IMR-90 (cell line): ENCODE data around the gene CTNNBIP1. TPM values are rescaled to one million over a fixed set of nuclear protein-coding genes. Genes with fewer than 3 reads are reported as not detected.
A peak's percentile ranks its signal among the peaks of the same experiment; 100 is the strongest.

Experiments
- ATAC-seq: fragments of 200-7000 bp; cut with Tn5 transposase; 2 replicates; pipeline ENCODE4 v1.9.1; 2020; ENCODE audit warnings: low read depth, mild to moderate bottlenecking, moderate library complexity
- BruUV-seq: library from RNA; stranded (reverse); fragments of 400-500 nt; replicated peaks from 2 replicates; lab custom pipeline; 2021; lab: Mats Ljungman, UMichigan
- CTCF ChIA-PET: fragments of 300-600 bp; formaldehyde crosslinking; extraction: SDS; loops from one replicate; lab custom pipeline; 2021; ENCODE audit warnings: antibody characterized with exemption; lab: Yijun Ruan, JAX
- POLR2A ChIA-PET: fragments of 300-600 bp; sonication (Branson Sonifier 250); formaldehyde crosslinking; loops from one replicate; lab custom pipeline; 2022; ENCODE audit warnings: antibody characterized with exemption; ENCODE audit not compliant: unreplicated experiment; lab: Charles Lee
- DNase-seq: peaks from one replicate; pipeline ENCODE4 v3.0.0; 2013
- H2AFZ ChIP-seq: replicated peaks from 2 replicates; pipeline ENCODE3; 2013; ENCODE audit warnings: low read length, mild to moderate bottlenecking; ENCODE audit not compliant: poor library complexity
- H2AK5ac ChIP-seq: 2 replicates; pipeline ENCODE4 v1.6.1; 2013; ENCODE audit warnings: low read depth, low read length, inconsistent platforms
- H2AK9ac ChIP-seq: replicated peaks from 2 replicates; pipeline ENCODE3; 2013; ENCODE audit warnings: mild to moderate bottlenecking, low read depth, low read length, moderate library complexity; ENCODE audit not compliant: poor library complexity
- H2BK120ac ChIP-seq: 2 replicates; pipeline ENCODE4 v1.6.1; 2013; ENCODE audit warnings: low read depth, low read length, inconsistent platforms
- H2BK15ac ChIP-seq: 3 replicates; pipeline ENCODE4 v1.6.1; 2013; ENCODE audit warnings: low read depth, low read length, inconsistent platforms
- H2BK20ac ChIP-seq: 2 replicates; pipeline ENCODE4 v1.6.1; 2013; ENCODE audit warnings: low read depth, mild to moderate bottlenecking, inconsistent platforms, low read length, moderate library complexity
- H2BK5ac ChIP-seq: 2 replicates; pipeline ENCODE4 v1.6.1; 2013; ENCODE audit warnings: mild to moderate bottlenecking, low read depth, low read length, inconsistent platforms; ENCODE audit not compliant: poor library complexity, severe bottlenecking
- H3K14ac ChIP-seq: replicated peaks from 2 replicates; pipeline ENCODE4 v1.6.1; 2013; ENCODE audit warnings: low read depth, low read length, inconsistent platforms
- H3K18ac ChIP-seq: 2 replicates; pipeline ENCODE4 v1.6.1; 2013; ENCODE audit warnings: low read depth, low read length, control low read depth
- H3K23ac ChIP-seq: 2 replicates; pipeline ENCODE4 v1.6.1; 2013; ENCODE audit warnings: low read depth, low read length, inconsistent platforms
- H3K27ac ChIP-seq: 2 replicates; pipeline ENCODE4 v1.5.1; 2013; ENCODE audit warnings: mild to moderate bottlenecking, control low read depth, low read length; ENCODE audit not compliant: insufficient read depth
- H3K27me3 ChIP-seq: 2 replicates; pipeline ENCODE4 v1.6.1; 2013; ENCODE audit warnings: low read length; ENCODE audit not compliant: control insufficient read depth, insufficient read depth
- H3K36me3 ChIP-seq: 2 replicates; pipeline ENCODE4 v1.6.1; 2013; ENCODE audit warnings: low read length, mixed read lengths; ENCODE audit not compliant: control insufficient read depth, insufficient read depth
- H3K4ac ChIP-seq: 2 replicates; pipeline ENCODE4 v1.6.1; 2013; ENCODE audit warnings: low read depth, low read length, inconsistent platforms
- H3K4me1 ChIP-seq: 2 replicates; pipeline ENCODE4 v1.6.1; 2013; ENCODE audit warnings: low read length, mixed read lengths; ENCODE audit not compliant: control insufficient read depth, insufficient read depth
- H3K4me2 ChIP-seq: 2 replicates; pipeline ENCODE4 v1.6.1; 2013; ENCODE audit warnings: low read depth, mild to moderate bottlenecking, control low read depth, low read length, moderate library complexity
- H3K4me3 ChIP-seq: 2 replicates; pipeline ENCODE4 v1.5.1; 2013; ENCODE audit warnings: low read depth, mild to moderate bottlenecking, control low read depth, low read length, moderate library complexity; ENCODE audit not compliant: insufficient read depth
- H3K56ac ChIP-seq: 2 replicates; pipeline ENCODE4 v1.6.1; 2013; ENCODE audit warnings: low read length, inconsistent platforms; ENCODE audit not compliant: insufficient read depth; ENCODE audit errors: extremely low read depth
- H3K79me1 ChIP-seq, 2 experiments: 2 replicates each; pipeline ENCODE4 v1.6.1; 2013; ENCODE audit warnings: low read length in 2 of 2, inconsistent platforms in 1 of 2, low read depth in 1 of 2
- H3K9ac ChIP-seq: 2 replicates; pipeline ENCODE4 v1.6.1; 2013; ENCODE audit warnings: low read depth, low read length, control low read depth
- H3K9me1 ChIP-seq: 2 replicates; pipeline ENCODE4 v1.6.1; 2013; ENCODE audit warnings: low read length, inconsistent platforms; ENCODE audit not compliant: insufficient read depth
- H3K9me3 ChIP-seq: 2 replicates; pipeline ENCODE4 v1.6.1; 2013; ENCODE audit warnings: low read length; ENCODE audit not compliant: control insufficient read depth, insufficient read depth
- H4K20me1 ChIP-seq: 2 replicates; pipeline ENCODE4 v1.6.1; 2013; ENCODE audit warnings: low read length, inconsistent platforms; ENCODE audit not compliant: insufficient read depth
- H4K5ac ChIP-seq: 2 replicates; pipeline ENCODE4 v1.6.1; 2013; ENCODE audit warnings: mild to moderate bottlenecking, low read depth, low read length, control low read depth
- H4K8ac ChIP-seq, 2 experiments: 2 replicates each; pipeline ENCODE4 v1.6.1; 2013; ENCODE audit warnings: low read depth in 2 of 2, low read length in 2 of 2, control low read depth in 1 of 2, inconsistent platforms in 1 of 2
- H4K91ac ChIP-seq: 2 replicates; pipeline ENCODE4 v1.6.1; 2013; ENCODE audit warnings: low read depth, low read length, inconsistent platforms; ENCODE audit not compliant: insufficient read depth
- BHLHE40 ChIP-seq: fragments of 150-350 bp; IDR thresholded peaks from 2 replicates; pipeline ENCODE4 v1.6.1; 2016; ENCODE audit warnings: mild to moderate bottlenecking, low read depth, low read length
- CEBPB ChIP-seq: IDR thresholded peaks from 2 replicates; pipeline ENCODE4 v1.6.1; 2012; ENCODE audit warnings: low read depth, low read length, improper control_type of control experiment
- CHD1 ChIP-seq: IDR thresholded peaks from 2 replicates; pipeline ENCODE4 v1.6.1; 2012; ENCODE audit warnings: low read depth, low read length, improper control_type of control experiment
- CTCF ChIP-seq: conservative IDR thresholded peaks from 2 replicates; pipeline ENCODE4 v1.5.1; 2012; ENCODE audit warnings: mild to moderate bottlenecking, low read depth, low read length, improper control_type of control experiment
- ELK1 ChIP-seq: fragments of 150-350 bp; IDR thresholded peaks from 2 replicates; pipeline ENCODE4 v1.6.1; 2016; ENCODE audit warnings: low read depth, mild to moderate bottlenecking, low read length, moderate library complexity, borderline replicate concordance
- MAZ ChIP-seq: IDR thresholded peaks from 2 replicates; pipeline ENCODE4 v1.6.1; 2012; ENCODE audit warnings: low read depth, mild to moderate bottlenecking, low read length, improper control_type of control experiment, moderate library complexity, borderline replicate concordance
- MXI1 ChIP-seq: IDR thresholded peaks from 2 replicates; pipeline ENCODE4 v1.6.1; 2012; ENCODE audit warnings: low read depth, mild to moderate bottlenecking, low read length, moderate library complexity, borderline replicate concordance
- NFE2L2 ChIP-seq: fragments of 150-350 bp; IDR thresholded peaks from 2 replicates; pipeline ENCODE4 v1.6.1; 2016; ENCODE audit warnings: low read depth, mild to moderate bottlenecking, low read length
- POLR2A ChIP-seq: IDR thresholded peaks from 2 replicates; pipeline ENCODE4 v1.6.1; 2012; ENCODE audit warnings: mild to moderate bottlenecking, low read depth, low read length
- RAD21 ChIP-seq: IDR thresholded peaks from 2 replicates; pipeline ENCODE4 v1.6.1; 2012; ENCODE audit warnings: low read length, improper control_type of control experiment
- RCOR1 ChIP-seq: IDR thresholded peaks from 2 replicates; pipeline ENCODE4 v1.6.1; 2012; ENCODE audit warnings: mild to moderate bottlenecking, low read length, improper control_type of control experiment; ENCODE audit not compliant: insufficient replicate concordance
- RFX5 ChIP-seq: IDR thresholded peaks from 2 replicates; pipeline ENCODE4 v1.8.0; 2012; ENCODE audit warnings: low read depth, mild to moderate bottlenecking, low read length, moderate library complexity
- SMC3 ChIP-seq: fragments of 150-350 bp; IDR thresholded peaks from 2 replicates; pipeline ENCODE4 v1.6.1; 2016; ENCODE audit warnings: low read depth, mild to moderate bottlenecking, antibody characterized with exemption, low read length, moderate library complexity
- WGBS, 2 experiments: methylation state at CpG; one replicate each; pipeline versions ENCODE4 v1.1.5 to v1.1.7; 2013; ENCODE audit warnings: missing lambda C conversion rate in 2 of 2; ENCODE audit not compliant: insufficient read length in 1 of 2; ENCODE audit errors: extremely low coverage in 2 of 2; 5-methylcytosine and 5-hydroxymethylcytosine counted together
- dilution Hi-C: fragments of 300-500 bp; cut with HindIII; formaldehyde crosslinking; loops from one replicate; pipeline ENCODE4 v1.14.3; 2018; ENCODE audit warnings: low sequenced_read_pairs; ENCODE audit not compliant: unreplicated experiment
- in situ Hi-C: fragments of 300-500 bp; cut with MboI; formaldehyde crosslinking; loops from 3 replicates; pipeline ENCODE4 v1.14.3; 2019; ENCODE audit warnings: low sequenced_read_pairs, inconsistent platforms, mixed read lengths
- intact Hi-C: fragments of 100-400 bp; cut with micrococcal nuclease; formaldehyde crosslinking; loops from 2 replicates; pipeline ENCODE4 v1.10.0; 2022
- polyA plus RNA-seq, 3 experiments: library from polyadenylated mRNA; depleted of rRNA; stranded (reverse); fragments of >200 nt; gene quantifications; 2 replicates each; pipeline ENCODE4 v1.2.3, GENCODE V29; 2012; ENCODE audit warnings: low replicate concordance in 1 of 3
- total RNA-seq: library from RNA; depleted of rRNA; stranded (reverse); fragments of >200 nt; gene quantifications from 2 replicates; pipeline ENCODE4 v1.2.3, GENCODE V29; 2012
- TF ChIP-seq, protein P1 (sequence below): fragments of 150-350 bp; IDR thresholded peaks from 2 replicates; pipeline ENCODE4 v1.6.1; 2017; ENCODE audit warnings: mild to moderate bottlenecking, antibody characterized with exemption, low read length, low read depth

CTNNBIP1 gene
- total and polyA plus RNA-seq, 2 of the 4 experiments (the other 2 are of a cell fraction), result 24.7 to 28.5 TPM

DNA sequence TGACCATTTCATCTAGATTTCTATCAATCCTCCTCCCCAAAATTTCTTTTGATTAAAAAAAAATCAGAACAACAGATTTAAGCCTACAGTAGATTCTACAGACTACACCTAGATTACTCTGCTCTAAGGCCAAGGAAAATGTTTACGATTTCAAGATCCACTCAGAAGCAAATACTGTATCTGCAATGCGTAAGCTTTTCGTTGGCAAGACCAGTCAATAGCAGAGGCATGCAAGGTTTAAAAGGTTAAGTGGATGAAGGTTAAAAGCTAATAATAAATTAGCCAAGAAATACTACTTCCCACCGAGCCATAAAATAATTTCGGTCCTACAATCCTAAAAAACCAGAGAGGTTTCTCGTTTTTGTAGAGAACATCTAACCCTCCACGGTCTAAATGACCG lies 87.6 kb downstream of the CTNNBIP1 start:
- no peaks in the 10 kb centered on the region for H3K27me3 ChIP-seq
- H3K27ac ChIP-seq, result peak overlapping the region; percentile 39
- no peaks in the 10 kb centered on the region for H3K36me3 ChIP-seq
- H3K9me3 ChIP-seq, result no peaks in the 10 kb centered on the region
- no TSS peak for BruUV-seq
- H3K56ac ChIP-seq, result no peak overlapping the region; the same call in 1 of the 2 replicates
- H3K18ac ChIP-seq, result 0 out of 2 replicates have a peak overlapping the region, but pooled peaks have one; percentile 39
- DNase-seq (peak; percentile 41), ATAC-seq (no peak)
- WGBS, 2 experiments, result no CpG with 5 or more reads among the region's 8 CpGs
- peaks cover 33% of the 10 kb centered on the region for H4K20me1 ChIP-seq
- H3K23ac ChIP-seq, result peak overlapping the region; percentile 21; the same call in 1 of the 2 replicates
- 0 out of 2 replicates have a peak, but pooled peaks cover 2% of the 10 kb centered on the region for H3K4me1 ChIP-seq
- dilution Hi-C loops, result no loop called here
- H4K91ac ChIP-seq, result no peak overlapping the region
- ChIA-PET POLR2A (no interaction called here), CTCF (no interaction called here)
- no peak overlapping the region for H4K5ac ChIP-seq
- H4K8ac ChIP-seq, result no peak overlapping the region
- peak overlapping the region; percentile 67 for H3K14ac ChIP-seq
- no peak overlapping the region for H2AK5ac ChIP-seq
- in situ Hi-C loops, result no loop called here
- peak overlapping the region; percentile 79 for H2AFZ ChIP-seq
- peak overlapping the region; percentile 73; the same call in 1 of the 2 replicates for H3K4ac ChIP-seq
- H2AK9ac ChIP-seq, result peak overlapping the region; percentile 83
- no peak overlapping the region for H2BK120ac ChIP-seq
- no peak overlapping the region for H2BK5ac ChIP-seq
- no peak overlapping the region for H2BK20ac ChIP-seq
- peak overlapping the region; percentile 88 for H3K9ac ChIP-seq
- peaks cover 15 to 40% of the 10 kb centered on the region in 2 experiments for H3K79me1 ChIP-seq
- TF ChIP-seq ELK1 (no peak), RFX5 (no peak), MAZ (no peak), RAD21 (no peak), RCOR1 (no peak), CEBPB (no peak), MXI1 (no peak), POLR2A (no peak), BHLHE40 (no peak), SMC3 (no peak), NFE2L2 (no peak), CHD1 (no peak), CTCF (no peak)
- TF ChIP-seq, protein P1, sequence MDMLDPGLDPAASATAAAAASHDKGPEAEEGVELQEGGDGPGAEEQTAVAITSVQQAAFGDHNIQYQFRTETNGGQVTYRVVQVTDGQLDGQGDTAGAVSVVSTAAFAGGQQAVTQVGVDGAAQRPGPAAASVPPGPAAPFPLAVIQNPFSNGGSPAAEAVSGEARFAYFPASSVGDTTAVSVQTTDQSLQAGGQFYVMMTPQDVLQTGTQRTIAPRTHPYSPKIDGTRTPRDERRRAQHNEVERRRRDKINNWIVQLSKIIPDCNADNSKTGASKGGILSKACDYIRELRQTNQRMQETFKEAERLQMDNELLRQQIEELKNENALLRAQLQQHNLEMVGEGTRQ, result no peak
- H3K4me3 ChIP-seq, result peak overlapping the region; percentile 94
- no peak overlapping the region for H2BK15ac ChIP-seq
- H3K4me2 ChIP-seq, result peak overlapping the region; percentile 95
- peaks cover 7% of the 10 kb centered on the region; the same call in 1 of the 2 replicates for H3K9me1 ChIP-seq
- intact Hi-C loops, result loop anchor here (5.0 kb wide), 1 partner anchor 40 kb away; no protein-coding TSS in a partner anchor
